GM21515 (cell line): ENCODE data around the gene MAD1L1.

Experiments used
- ATAC-seq: cut with Tn5 transposase; IDR thresholded peaks from one replicate; pipeline ENCODE4 v1.9.1; 2021; ENCODE audit not compliant: unreplicated experiment

MAD1L1 gene

DNA sequence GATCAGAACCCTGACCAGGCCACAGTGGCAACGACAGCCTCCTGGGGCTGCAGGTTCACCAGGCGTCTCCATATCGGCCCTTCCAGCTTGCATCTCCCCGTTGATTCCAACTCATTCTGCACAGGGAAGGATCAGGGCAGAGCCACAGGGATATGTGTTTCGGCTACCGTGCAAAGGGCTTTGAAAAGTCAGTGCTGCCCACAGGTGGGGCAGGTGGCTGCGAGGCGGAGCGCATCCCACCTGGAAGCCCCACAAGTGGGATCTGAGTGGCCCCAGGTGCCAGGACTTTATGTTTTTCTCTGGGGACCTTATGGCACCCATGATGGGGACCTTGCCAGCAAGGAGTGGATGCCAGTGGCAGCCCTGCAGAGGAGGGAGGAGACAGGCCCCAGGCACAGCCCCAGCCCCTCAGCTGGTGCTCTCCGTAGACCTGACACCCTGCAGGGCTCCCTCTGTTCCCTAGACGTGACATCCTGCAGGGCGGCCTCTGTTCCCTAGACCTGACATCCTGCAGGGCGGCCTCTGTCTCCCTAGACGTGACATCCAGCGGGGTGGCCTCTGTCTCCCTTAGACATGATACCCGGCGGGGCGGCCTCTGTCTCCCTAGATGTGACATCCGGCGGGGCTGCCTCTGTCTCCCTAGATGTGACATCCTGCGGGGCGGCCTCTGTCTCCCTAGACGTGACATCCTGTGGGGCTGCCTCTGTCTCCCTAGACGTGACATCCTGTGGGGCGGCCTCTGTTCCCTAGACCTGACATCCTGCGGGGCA is 373.3 kb downstream of the MAD1L1 start:
- ATAC-seq, result no peak

DNA sequence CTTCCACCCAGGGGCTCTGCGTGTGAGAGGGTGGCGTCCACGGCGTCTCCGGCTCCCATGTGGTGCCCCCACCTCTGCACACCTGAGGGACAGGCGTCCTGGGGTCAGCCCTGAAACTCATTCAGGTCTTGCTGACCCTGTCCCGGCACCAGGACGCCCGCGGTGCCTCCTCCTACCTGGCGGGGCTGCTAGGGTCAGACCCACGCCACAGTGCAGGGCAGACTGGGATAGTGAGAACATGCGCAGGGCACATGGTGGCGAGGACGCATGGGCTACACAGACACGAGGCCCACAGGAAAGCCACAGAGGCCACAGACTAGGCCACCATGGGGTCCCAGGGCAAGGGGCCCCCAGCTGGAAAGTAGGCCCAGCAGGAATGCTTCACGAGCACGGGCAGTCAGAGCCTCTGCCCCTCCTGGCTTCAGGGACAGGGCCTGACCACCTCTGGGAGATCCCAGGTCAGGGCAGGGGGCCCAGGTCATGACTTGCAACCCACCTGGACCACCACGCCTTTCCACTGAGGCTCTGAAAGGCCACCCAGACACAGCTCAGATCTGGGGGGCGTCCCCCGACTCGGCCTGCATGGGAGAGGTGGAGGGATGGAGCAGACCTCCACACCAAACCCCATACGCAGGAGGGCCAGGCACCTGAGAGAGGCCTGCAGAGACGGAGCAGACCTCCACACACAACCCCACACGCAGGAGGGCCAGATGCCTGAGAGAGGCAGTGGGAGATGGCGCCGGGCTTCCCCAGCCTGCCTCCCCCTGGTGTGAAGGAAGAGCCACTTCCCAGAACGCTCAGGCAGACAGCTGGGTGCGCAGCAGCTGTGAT is 374.1 kb downstream of the MAD1L1 start:
- ATAC-seq, result no peak

DNA sequence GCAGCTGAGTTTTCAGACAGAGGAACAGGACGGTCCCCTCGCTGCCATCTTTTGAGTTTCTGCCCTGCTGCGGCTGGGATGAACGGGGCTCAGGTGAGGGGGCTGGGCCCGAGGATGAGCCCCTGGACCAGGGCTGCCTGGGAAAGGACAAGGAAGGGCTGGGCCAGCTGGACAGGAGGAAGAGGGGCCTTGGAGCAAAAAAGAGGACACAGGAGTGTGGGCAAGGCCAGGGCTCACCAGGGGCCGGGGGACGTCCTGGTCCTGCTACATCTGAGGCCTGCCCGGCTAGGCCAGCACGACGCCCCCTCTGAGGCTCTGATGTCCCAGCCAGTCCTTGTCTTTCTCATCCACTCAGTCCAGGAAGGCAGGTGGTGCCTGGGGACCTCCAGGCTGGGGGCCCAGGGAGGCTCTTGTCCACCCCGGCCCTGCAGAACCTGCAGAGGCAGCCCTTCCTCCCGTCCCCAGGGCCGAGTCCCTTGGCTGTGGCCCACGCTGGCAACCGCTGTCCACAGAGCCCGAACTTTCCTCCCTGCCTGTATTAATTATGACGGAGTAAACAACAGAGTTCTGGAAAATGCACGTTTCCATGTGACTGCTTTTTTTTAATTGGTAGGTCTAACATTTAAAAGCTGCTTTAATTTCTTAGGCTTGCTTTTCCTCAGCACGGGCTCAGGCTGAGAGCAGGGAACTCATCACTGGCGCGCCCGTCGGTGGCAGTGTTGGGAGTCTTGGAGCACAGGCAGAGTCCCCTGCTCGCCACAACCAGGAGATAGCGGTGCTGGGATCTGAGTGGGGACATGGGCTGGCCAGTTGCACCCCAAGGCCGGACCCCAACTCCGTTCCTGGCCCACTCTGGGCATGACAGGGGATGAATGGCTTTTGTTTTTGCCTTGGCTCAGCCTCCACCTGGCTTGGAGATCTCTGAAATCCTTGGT is 375.0 kb downstream of the MAD1L1 start:
- ATAC-seq, result no peak

DNA sequence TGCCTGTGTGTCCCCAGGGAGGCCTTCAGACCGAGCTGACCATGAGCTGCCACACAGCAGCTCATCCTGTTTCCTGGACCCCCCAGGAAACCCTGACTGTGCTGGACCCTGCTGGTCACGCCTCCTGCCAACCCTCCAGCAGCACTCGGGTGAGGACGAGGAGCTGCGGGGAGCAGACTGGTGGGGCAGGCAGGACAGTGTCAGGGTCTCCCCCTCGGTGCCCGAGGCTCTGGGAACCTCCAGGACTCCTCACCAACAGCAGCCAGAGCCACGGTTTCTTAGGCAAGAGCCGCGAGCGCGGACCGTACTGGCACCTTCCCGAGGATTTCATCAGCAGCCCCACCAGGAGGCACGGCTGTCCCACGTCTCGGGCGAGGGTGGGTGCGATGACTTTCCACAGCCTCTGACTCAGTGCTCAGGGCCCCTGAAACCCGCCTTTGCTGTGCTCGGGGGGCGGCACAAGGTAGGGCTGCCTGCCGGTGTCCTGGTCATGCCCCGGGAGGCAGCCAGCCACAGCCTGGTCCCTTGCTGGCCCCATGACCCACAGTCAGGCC is 375.8 kb downstream of the MAD1L1 start:
- no peak for ATAC-seq

DNA sequence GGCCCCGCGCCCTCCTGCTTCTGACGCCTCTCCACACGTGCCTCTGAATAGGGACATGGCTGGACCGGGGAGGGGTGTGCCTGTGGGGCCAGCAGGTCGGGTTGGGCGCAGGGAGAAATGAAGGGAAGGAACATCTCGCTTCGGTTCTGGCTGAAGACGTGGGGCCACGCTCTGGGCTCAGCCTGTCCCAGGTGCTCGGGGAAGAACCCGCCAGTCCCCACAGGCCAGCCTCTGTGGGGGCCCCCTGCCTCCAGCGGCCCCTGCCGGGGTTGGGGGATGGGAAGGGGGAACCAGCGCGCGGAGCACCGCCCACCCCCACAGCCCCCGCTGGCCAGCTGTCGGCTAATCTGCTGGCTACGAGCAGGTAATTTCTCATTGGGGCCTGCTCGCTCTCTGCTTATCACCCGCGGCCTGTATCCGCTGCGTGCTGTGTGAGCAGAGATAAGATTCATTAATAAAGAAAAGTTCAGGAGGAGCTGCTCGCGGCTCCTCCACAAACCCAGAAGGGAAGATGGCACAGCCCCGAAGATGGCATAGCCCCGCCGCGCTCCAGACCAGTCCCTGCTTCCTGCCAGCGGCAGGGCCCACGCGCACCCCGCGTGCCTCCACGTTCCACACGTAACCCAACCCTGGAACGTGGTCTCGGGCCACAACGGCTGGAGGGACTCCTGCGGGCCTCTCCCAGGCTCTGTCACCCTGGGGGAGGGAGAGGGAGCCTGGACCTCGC is 376.4 kb downstream of the MAD1L1 start:
- ATAC-seq, result no peak

DNA sequence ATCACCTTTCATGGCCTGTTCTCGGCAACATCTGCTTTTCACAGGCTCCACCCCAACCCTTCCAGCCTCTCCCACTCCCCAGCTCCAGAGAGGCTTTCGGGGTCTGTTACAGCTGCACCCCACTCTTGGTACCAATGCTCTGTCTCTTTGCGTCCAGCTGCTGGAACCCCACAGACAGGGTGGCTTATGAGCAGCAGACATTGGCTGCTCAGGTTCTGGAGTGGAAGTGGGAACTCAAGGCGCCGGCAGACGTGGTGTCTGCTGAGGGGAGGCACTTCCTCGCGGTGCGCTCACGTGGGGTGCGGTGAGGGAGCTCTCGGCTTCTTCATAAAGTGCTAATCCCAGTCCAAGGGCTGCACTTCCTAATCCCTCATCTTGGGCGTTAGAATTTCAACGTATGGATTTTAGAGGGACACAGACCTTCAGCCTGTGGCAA is 377.0 kb downstream of the MAD1L1 start:
- ATAC-seq, result no peak

DNA sequence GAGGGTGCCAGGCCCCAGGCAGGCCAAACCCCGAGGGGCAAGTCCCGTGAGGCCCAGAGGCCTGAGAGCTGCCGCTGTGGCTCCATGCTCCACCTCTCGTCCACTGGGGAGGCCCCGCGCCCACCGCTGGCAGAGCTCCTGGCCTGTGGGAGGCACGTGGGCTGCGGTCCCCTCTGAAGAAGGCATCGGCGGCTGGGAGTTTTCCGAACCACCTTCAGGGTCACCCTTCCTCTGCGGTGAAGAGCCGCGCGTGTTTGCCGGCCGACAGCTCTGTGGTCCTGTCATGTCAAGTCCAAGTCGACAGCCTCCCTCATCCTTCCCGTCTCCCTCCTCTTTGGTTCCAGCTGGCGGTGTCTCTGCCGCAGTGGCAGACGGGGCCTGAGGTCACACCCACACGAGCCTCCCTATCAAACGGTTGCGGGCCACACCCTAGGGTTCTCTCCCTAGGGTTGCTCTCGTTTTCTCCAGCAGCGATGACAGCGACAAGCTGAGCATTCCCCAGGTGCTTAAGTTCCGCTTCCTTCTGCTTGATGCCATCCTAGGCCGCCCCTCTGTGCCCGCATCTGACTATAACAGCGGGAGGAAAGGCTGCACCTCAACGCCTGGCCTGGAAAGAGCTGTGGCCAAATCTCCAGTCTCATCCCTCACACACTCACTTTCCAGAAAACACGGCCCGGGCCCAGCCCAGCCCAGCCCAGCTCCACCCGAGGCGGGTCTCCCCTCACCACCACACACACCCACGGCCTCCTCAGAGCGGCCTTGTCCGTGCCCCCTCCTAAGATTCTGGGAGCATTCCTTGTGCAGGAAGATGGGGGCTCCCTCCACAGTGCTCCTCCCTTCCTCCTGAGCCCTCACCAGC is 377.6 kb downstream of the MAD1L1 start:
- ATAC-seq, result no peak

DNA sequence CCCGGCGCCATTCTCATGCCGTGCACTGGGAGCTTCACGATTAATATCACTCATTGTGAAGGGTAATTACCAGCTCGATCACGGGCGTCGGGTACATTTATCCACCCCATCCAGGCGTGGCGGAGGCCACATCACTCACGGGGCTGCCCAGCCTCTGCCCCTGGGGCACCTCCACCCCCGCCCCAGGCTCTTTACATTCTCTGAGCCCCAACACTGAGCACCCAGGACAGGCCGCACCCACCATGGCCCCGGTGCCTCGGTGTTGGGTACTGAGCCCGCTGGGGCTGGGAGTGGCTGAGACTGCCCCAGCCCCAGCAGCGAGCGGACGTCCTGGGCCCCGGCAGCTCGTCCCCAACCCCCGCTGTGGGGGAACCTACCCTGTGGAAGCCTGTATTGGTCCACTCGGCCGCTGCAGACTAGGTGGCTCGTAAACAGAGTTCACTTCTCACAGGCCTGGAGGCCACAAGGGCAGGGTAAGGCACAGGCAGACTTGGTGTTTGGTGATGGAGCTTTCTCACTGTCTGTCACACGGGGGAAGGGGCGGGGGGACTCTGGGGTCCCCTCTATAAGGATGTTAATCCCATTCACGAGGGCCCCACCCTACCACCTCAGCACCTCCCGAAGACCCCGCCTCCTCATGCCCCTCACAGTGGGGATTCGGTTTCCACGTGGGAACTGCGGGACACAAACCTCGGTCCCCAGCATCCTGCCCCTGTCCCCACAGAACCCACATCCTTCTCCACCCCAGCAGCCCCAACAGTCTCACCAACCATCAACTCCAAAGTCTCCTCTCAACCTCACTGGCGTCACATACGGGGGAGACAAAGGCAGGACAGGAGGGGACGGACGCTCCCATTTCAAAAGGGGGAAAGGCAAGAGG is 378.5 kb downstream of the MAD1L1 start:
- no peak for ATAC-seq

DNA sequence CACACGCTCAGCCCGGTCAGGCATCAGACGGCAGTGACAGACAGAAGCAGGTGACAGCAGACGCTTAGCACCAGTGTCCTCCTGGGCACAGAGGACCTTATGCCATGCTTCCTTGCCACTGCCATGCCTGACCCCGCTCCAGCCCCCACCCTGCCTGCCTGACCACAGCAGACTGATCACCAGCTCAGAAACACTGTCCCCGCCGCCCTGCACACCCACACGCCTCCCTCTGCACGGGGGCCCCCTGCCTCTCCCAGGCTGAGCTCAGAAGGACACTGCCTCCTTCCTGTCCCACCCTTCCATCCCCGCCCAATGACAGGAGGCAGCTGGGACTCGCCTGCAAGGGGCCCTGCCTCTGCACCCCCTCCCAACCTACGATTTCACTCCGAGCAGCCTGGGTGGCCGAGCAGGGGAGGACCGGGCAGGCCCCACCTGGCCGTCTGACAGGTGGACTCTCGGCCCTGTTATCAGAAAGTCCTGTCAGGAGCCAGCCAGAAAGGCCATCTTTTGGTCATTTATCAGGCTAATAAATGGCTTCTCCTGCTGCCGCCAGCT is 379.2 kb downstream of the MAD1L1 start:
- ATAC-seq, result no peak

DNA sequence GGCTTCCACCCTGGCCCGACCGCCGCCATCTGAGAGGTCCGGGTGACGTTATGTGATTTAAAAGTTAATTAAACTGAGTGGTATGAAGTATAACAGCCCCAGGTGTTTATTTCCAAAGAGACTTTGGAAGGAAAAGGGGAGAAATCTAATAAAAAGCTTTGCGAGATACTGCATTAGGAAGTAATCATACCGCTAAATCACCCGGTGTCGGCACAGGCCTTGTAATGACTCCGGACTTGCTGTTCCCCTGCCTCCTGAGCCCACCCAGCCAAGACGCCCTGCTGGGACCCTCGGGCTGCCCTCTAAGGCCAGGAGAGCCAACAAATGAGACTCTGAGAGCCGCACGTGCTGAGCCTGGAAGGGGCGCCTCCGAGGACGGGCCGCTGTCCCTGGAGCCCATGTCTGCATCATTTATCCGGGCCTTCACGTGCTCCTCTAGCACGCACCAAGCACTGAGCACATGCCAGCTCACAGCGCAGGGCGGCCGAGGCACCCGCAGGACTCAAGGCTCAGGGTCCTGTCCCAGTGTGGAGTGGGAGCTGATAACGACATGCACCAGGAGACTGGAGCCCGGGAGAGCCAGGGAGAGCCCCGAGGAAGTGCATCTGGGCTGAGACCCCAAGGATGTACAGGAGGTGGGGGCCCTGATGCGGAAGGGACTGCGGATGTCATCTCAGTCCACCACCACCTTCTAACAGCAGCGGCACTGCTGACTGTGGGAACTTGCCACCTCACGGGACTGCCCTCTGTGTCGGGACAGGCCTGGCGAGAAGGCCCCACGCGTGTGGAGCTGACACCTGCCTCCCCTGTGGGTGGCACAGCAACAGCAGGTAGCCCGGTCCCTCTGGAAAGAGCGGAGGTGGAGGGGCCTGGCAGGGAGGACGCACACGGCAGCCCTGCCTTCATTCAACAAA is 380.0 kb downstream of the MAD1L1 start:
- no peak for ATAC-seq

DNA sequence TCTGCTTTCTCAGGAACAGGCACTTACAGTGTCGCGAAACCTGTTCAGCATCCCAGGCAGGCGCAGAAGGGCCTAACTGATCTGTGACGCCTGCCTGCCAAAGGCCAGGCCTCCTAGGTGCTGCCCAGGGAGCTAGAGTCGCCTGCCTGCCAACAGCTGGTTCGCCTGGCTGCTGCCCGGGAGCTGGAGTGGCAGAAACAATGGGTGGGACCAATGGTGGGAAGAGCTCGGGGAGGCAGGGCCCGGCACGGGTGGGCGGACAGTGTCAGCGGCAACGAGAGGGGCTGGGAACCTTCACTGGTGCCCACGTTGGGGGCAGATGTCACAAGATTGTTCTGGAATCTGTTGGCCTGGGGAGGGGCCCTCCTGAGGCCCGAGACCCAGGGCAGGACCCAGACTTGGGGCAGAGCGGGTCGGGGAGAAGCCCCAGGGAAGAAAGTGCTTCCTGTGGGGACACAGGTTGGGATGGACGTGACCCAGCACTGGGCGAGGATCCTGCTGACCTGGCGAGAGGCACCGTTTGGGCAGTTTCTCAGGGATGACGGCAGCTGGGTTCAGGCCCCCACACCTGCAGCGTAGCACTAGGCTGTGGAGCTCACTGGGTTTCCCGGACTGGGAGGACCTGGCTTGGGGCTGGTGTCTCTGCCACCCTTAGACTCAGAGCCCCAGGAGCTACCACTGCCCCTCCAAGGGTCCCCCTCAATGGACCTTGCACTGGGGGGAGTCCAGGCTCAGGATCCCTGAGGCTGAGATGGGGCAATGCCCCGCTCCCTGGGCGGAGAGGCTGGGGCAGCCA is 380.8 kb downstream of the MAD1L1 start:
- no peak for ATAC-seq

DNA sequence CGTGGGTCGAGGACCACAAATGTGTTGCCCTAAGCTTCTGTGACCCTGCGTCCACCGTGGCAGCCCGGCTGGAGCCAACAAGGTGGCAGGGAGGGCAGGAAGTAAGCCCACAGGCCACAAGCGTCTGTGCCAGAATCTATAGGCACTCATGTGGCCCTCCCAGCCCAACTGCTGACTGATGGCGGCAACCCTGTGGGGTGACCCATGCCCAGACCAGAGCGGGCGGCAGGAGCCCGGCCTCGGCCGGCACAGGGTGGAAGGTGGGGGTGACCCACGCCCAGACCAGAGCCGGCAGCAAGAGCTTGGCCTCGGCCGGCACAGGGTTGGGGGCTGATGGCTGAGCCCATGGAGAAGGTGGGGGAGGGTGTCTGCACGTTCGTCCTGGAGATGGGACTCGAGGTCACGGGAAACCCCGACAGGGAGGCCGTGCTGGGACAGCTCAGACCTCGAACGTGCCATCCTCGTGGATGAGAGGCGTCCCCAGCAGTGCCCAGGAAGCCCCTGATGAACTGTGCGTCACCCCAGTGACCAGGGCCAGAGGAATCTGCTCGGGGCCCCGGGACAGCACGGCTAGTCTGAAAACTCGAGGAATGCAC is 381.7 kb downstream of the MAD1L1 start:
- no peak for ATAC-seq

DNA sequence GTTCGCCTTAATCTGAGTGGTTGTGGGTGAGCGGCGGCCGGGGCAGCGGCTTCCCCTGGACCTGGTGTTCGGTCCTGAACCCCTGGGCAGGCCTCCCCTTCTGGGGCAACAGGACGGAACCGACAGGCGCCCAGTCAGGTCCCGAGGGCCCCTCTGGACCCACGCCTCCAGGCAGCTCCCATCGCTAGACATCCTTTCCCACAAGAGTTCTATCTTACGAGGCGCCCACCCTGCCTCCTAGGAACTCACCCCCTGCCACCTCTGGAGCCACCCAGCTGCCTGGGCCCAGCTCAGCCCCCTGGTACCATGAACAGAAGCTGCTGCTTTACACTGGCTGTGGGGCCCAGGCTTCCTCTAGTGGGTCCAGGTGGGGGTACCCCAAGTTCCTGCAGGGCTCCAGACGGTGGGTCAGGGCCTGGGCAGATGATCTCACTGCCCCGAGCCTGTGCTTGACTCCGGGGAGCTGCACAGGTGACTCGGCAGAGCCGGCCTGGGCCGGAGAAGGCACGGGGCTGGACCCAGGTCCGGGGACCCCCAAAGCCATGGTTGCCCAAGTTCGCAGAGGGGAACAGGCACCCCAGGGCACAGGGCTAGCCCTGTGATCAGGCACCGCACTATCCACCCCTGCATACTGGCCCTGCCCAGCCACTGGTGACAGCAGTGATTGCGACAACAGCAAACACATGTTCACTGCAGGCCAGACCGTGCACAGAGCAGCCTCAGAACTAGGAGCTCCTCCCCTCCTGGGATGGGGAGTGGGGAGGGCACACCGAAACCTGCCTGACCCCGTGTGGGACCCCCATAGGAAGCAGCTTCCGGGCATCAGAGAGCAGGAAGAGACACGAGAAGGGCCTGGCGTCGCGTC is 382.4 kb downstream of the MAD1L1 start:
- ATAC-seq, result no peak

DNA sequence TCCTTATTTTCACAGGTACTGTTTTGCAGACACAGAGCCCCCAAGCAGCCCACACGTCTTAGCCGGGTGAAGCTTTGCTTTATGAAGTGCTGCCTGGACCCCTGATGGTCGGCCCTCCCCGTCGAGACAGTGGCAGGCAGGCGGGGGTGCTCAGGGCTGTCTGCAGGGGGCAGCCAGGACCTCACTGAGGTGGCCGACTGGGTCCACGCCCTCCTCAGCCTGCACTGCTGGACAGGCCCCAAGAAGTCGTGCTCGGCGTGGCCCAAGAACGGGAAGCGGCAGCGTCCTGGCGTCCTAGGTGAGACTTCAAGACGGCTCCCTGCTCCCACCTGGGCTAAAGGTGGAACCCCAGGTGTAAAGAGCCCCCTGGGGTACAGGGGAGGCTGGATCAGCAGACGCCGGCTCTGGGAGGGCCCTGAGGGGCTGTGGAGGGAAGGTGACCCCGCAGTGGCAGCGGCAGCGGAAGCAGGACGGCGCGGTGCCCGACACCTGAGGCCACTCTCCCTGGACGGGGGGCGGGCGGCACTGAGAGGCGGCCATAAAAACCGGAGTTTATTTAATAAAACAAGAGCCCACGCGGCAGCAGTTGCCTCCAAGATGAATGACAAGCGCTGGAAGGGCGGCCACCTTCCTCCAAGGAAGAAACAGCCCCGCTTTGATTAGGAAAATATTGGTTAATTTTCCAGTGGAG is 383.2 kb downstream of the MAD1L1 start:
- ATAC-seq, result no peak
